H1 (cell line): ENCODE results near the gene MRPS35. TPM values are rescaled to one million over a fixed set of nuclear protein-coding genes. Genes with fewer than 3 reads are reported as not detected.

ENCODE experiments used
- CTCF ChIA-PET: fragments of 300-600 bp; sonication (Branson Sonifier 250); formaldehyde crosslinking; loops from one replicate; lab custom pipeline; 2021; ENCODE audit not compliant: partially characterized antibody; lab: Charles Lee
- POLR2A ChIA-PET: fragments of 300-600 bp; sonication (Branson Sonifier 250); formaldehyde crosslinking; loops from one replicate; lab custom pipeline; 2021; ENCODE audit warnings: inconsistent platforms; ENCODE audit not compliant: partially characterized antibody; lab: Charles Lee
- DNase-seq, 2 experiments: peaks; one replicate each; pipeline versions ENCODE4 v3.0.0 to v3.0.0-alpha.2; 2010 to 2022; ENCODE audit warnings: low spot score in 2 of 2, low read depth in 1 of 2, mixed read lengths in 1 of 2
- FAIRE-seq: peaks from 2 replicates; lab custom pipeline; 2011; peaks lifted over from hg19 to GRCh38; lab: Jason Lieb, UNC
- H2AFZ ChIP-seq: 2 replicates; pipeline ENCODE4 v1.8.1; 2012; ENCODE audit warnings: low read length, inconsistent platforms
- H2AK5ac ChIP-seq: 2 replicates; pipeline ENCODE4 v1.6.1; 2013; ENCODE audit warnings: low read depth, low read length
- H2BK120ac ChIP-seq: replicated peaks from 2 replicates; pipeline ENCODE3; 2013; ENCODE audit warnings: low read depth, low read length, inconsistent platforms
- H2BK12ac ChIP-seq: 2 replicates; pipeline ENCODE4 v1.6.1; 2013; ENCODE audit warnings: low read depth, low read length
- H2BK15ac ChIP-seq: 2 replicates; pipeline ENCODE4 v1.6.1; 2013; ENCODE audit warnings: low read length
- H2BK20ac ChIP-seq: 2 replicates; pipeline ENCODE4 v1.6.1; 2013; ENCODE audit warnings: low read length
- H2BK5ac ChIP-seq: 2 replicates; pipeline ENCODE4 v1.6.1; 2013; ENCODE audit warnings: low read depth, low read length
- H3K14ac ChIP-seq: 2 replicates; pipeline ENCODE4 v1.6.1; 2013; ENCODE audit warnings: inconsistent platforms; ENCODE audit not compliant: insufficient read length
- H3K18ac ChIP-seq: 2 replicates; pipeline ENCODE4 v1.6.1; 2013; ENCODE audit warnings: low read length; ENCODE audit errors: extremely low read depth
- H3K23ac ChIP-seq: 2 replicates; pipeline ENCODE4 v1.6.1; 2013; ENCODE audit warnings: inconsistent platforms; ENCODE audit not compliant: insufficient read length
- H3K23me2 ChIP-seq: 2 replicates; pipeline ENCODE4 v1.6.1; 2013; ENCODE audit warnings: low read depth, low read length
- H3K27ac ChIP-seq: 2 replicates; pipeline ENCODE4 v1.6.1; 2011; ENCODE audit warnings: low read depth, low read length, inconsistent platforms
- H3K27me3 ChIP-seq, 4 experiments: replicated peaks in 1 of 4; 1 replicate in 1 of 4; 2 replicates in 3 of 4; pipeline versions ENCODE4 v1.6.1 to v1.8.1; 2011 to 2013; ENCODE audit warnings: low read length in 3 of 4, mild to moderate bottlenecking in 3 of 4, inconsistent platforms in 2 of 4, mixed read lengths in 2 of 4, moderate library complexity in 1 of 4; ENCODE audit not compliant: control insufficient read depth in 3 of 4, insufficient read depth in 3 of 4; ENCODE audit errors: extremely low read depth in 1 of 4
- H3K36me3 ChIP-seq, 4 experiments: 2 replicates each; pipeline versions ENCODE4 v1.6.1 to v1.8.1; 2011 to 2013; ENCODE audit warnings: mild to moderate bottlenecking in 4 of 4, low read length in 3 of 4, moderate library complexity in 2 of 4, control low read depth in 1 of 4, inconsistent platforms in 1 of 4; ENCODE audit not compliant: insufficient read depth in 4 of 4, control insufficient read depth in 2 of 4
- H3K4ac ChIP-seq: replicated peaks from 2 replicates; pipeline ENCODE3; 2013; ENCODE audit warnings: low read length, low read depth, mixed read lengths, inconsistent platforms; ENCODE audit not compliant: insufficient read length
- H3K4me1 ChIP-seq, 4 experiments: replicated peaks in 1 of 4; 1 replicate in 1 of 4; 2 replicates in 3 of 4; pipeline versions ENCODE4 v1.6.1 to v1.8.1; 2011 to 2013; ENCODE audit warnings: low read length in 3 of 4, inconsistent platforms in 2 of 4, mixed read lengths in 1 of 4; ENCODE audit not compliant: insufficient read depth in 4 of 4, control insufficient read depth in 3 of 4
- H3K4me2 ChIP-seq, 2 experiments: 2 replicates each; pipeline versions ENCODE4 v1.6.1 to v1.8.1; 2011 to 2013; ENCODE audit warnings: low read depth in 2 of 2, low read length in 2 of 2, control low read depth in 1 of 2, inconsistent platforms in 1 of 2, mild to moderate bottlenecking in 1 of 2; ENCODE audit not compliant: insufficient read depth in 1 of 2
- H3K4me3 ChIP-seq, 4 experiments: fragments of 200-600, 300-600 bp in 1 of 4; sonication (generic), shearing (Covaris generic), sonication (Bioruptor Twin) in 1 of 4; 2 replicates each; pipeline versions ENCODE4 v1.5.1 to v1.8.1; 2011 to 2016; ENCODE audit warnings: low read length in 4 of 4, low read depth in 3 of 4, control low read depth in 2 of 4, inconsistent platforms in 2 of 4, mild to moderate bottlenecking in 2 of 4, mixed read lengths in 1 of 4, moderate library complexity in 1 of 4; ENCODE audit not compliant: insufficient read depth in 2 of 4; ENCODE audit errors: extremely low read depth in 1 of 4
- H3K56ac ChIP-seq: replicated peaks from 2 replicates; pipeline ENCODE3; 2013; ENCODE audit warnings: low read depth, mild to moderate bottlenecking, mixed read lengths, low read length, inconsistent platforms; ENCODE audit not compliant: insufficient read length
- H3K79me1 ChIP-seq: 2 replicates; pipeline ENCODE4 v1.6.1; 2013; ENCODE audit warnings: low read depth, low read length, control low read depth
- H3K79me2 ChIP-seq, 2 experiments: 2 replicates each; pipeline versions ENCODE4 v1.6.1 to v1.8.1; 2012 to 2013; ENCODE audit warnings: low read length in 2 of 2, mild to moderate bottlenecking in 2 of 2, inconsistent platforms in 1 of 2; ENCODE audit not compliant: insufficient read depth in 2 of 2, control insufficient read depth in 1 of 2
- H3K9ac ChIP-seq, 4 experiments: replicated peaks in 1 of 4; 1 replicate in 1 of 4; 2 replicates in 3 of 4; pipeline versions ENCODE4 v1.6.1 to v1.8.1; 2011 to 2013; ENCODE audit warnings: low read depth in 3 of 4, low read length in 3 of 4, control low read depth in 2 of 4, mild to moderate bottlenecking in 2 of 4, moderate library complexity in 2 of 4, inconsistent platforms in 1 of 4; ENCODE audit errors: extremely low read depth in 1 of 4
- H3K9me3 ChIP-seq, 2 experiments: 2 replicates each; pipeline versions ENCODE4 v1.6.1 to v1.8.1; 2012 to 2013; ENCODE audit warnings: mild to moderate bottlenecking in 2 of 2, moderate library complexity in 2 of 2, control low read depth in 1 of 2, inconsistent platforms in 1 of 2, low read depth in 1 of 2, low read length in 1 of 2, mixed read lengths in 1 of 2; ENCODE audit not compliant: insufficient read depth in 2 of 2
- H4K20me1 ChIP-seq, 2 experiments: replicated peaks in 1 of 2; 2 replicates each; pipeline versions ENCODE3 to v1.8.1; 2011 to 2013; ENCODE audit warnings: inconsistent platforms in 2 of 2, low read length in 2 of 2, mild to moderate bottlenecking in 1 of 2; ENCODE audit not compliant: insufficient read depth in 2 of 2, control insufficient read depth in 1 of 2
- H4K5ac ChIP-seq: 2 replicates; pipeline ENCODE4 v1.6.1; 2013; ENCODE audit warnings: low read length, low read depth, mixed read lengths, inconsistent platforms; ENCODE audit not compliant: insufficient read length
- H4K8ac ChIP-seq: 2 replicates; pipeline ENCODE4 v1.8.0; 2013; ENCODE audit warnings: mild to moderate bottlenecking, moderate library complexity, low read length, inconsistent platforms; ENCODE audit not compliant: insufficient read depth; ENCODE audit errors: extremely low read depth
- H4K91ac ChIP-seq: replicated peaks from 2 replicates; pipeline ENCODE3; 2013; ENCODE audit warnings: low read length, mixed read lengths, inconsistent platforms; ENCODE audit not compliant: insufficient read length
- ASH2L ChIP-seq: fragments of 200-600, 300-600 bp; sonication (generic); IDR thresholded peaks from one replicate; pipeline ENCODE4 v1.7.1; 2017; ENCODE audit warnings: low read length
- ATF3 ChIP-seq: IDR thresholded peaks from 2 replicates; pipeline ENCODE4 v1.6.1; 2011; ENCODE audit warnings: low read depth, mild to moderate bottlenecking, low read length; ENCODE audit not compliant: insufficient read depth
- E2F6 ChIP-seq: IDR thresholded peaks from 2 replicates; pipeline ENCODE4 v1.6.1; 2012; ENCODE audit warnings: inconsistent platforms
- HDAC2 ChIP-seq, 2 experiments: fragments of 300-600 bp in 1 of 2; sonication (generic) in 1 of 2; IDR thresholded peaks; 2 replicates each; pipeline ENCODE4 v1.6.1; 2011 to 2012; ENCODE audit warnings: low read depth in 2 of 2, low read length in 2 of 2, mild to moderate bottlenecking in 2 of 2, moderate library complexity in 2 of 2, borderline replicate concordance in 1 of 2, inconsistent platforms in 1 of 2
- JUN ChIP-seq: IDR thresholded peaks from 2 replicates; pipeline ENCODE4 v1.6.1; 2011; ENCODE audit warnings: low read depth, mild to moderate bottlenecking, improper control_type of control experiment, low read length
- KDM4A ChIP-seq: IDR thresholded peaks from one replicate; pipeline ENCODE4 v1.7.1; 2012; ENCODE audit warnings: low read depth, mild to moderate bottlenecking, moderate library complexity, low read length, inconsistent platforms; ENCODE audit not compliant: severe bottlenecking
- MAX ChIP-seq: IDR thresholded peaks from 2 replicates; pipeline ENCODE4 v1.6.1; 2012; ENCODE audit warnings: inconsistent platforms
- POLR2A ChIP-seq, 2 experiments: IDR thresholded peaks; 1 replicate in 1 of 2; 2 replicates in 1 of 2; pipeline ENCODE4 v1.6.1; 2011; ENCODE audit warnings: low read depth in 2 of 2, low read length in 2 of 2, mild to moderate bottlenecking in 2 of 2; ENCODE audit errors: control extremely low read depth in 1 of 2
- RAD21 ChIP-seq, 2 experiments: IDR thresholded peaks in 1 of 2; conservative IDR thresholded peaks in 1 of 2; 2 replicates each; pipeline ENCODE4 v1.6.1; 2011; ENCODE audit warnings: low read depth in 2 of 2, low read length in 2 of 2, improper control_type of control experiment in 1 of 2, inconsistent platforms in 1 of 2, mild to moderate bottlenecking in 1 of 2, moderate library complexity in 1 of 2
- RNF2 ChIP-seq: fragments of 200-900, 300-1000 bp; sonication (generic); IDR thresholded peaks from 2 replicates; pipeline ENCODE4 v1.7.1; 2016; ENCODE audit warnings: borderline replicate concordance, low read depth, mild to moderate bottlenecking, antibody characterized with exemption, low read length; ENCODE audit not compliant: poor library complexity, severe bottlenecking; ENCODE audit errors: missing control alignments
- SAP30 ChIP-seq: fragments of 300-600 bp; sonication (generic); IDR thresholded peaks from 2 replicates; pipeline ENCODE4 v1.7.1; 2012; ENCODE audit warnings: low read length, moderate library complexity, mild to moderate bottlenecking, inconsistent platforms; ENCODE audit not compliant: insufficient read depth, insufficient replicate concordance
- SIX5 ChIP-seq: IDR thresholded peaks from 2 replicates; pipeline ENCODE4 v1.6.1; 2011; ENCODE audit warnings: mild to moderate bottlenecking, low read depth, low read length
- WGBS, 2 experiments: shearing (Covaris generic) in 1 of 2; methylation state at CpG; one replicate each; pipeline versions ENCODE4 v1.1.6 to v1.1.7; 2013 to 2015; ENCODE audit warnings: low lambda C conversion rate in 2 of 2, mixed read lengths in 2 of 2, inconsistent platforms in 1 of 2, low coverage in 1 of 2, missing lambda C conversion rate in 1 of 2; ENCODE audit not compliant: insufficient replicate concordance in 2 of 2, insufficient coverage in 1 of 2, insufficient read length in 1 of 2; ENCODE audit errors: extremely low coverage in 1 of 2, missing lambda C conversion rate in 1 of 2; 5-methylcytosine and 5-hydroxymethylcytosine counted together
- polyA plus RNA-seq, 7 experiments: library from polyadenylated mRNA; depleted of rRNA in 3 of 7; stranded (reverse) in 5 of 7; unstranded in 2 of 7; fragments of >200 nt in 5 of 7; fragments of 200-250 nt in 2 of 7; gene quantifications; 1 replicate in 5 of 7; 2 replicates in 1 of 7; 4 replicates in 1 of 7; pipeline versions ENCODE4 v1.2.1 to v1.2.3, GENCODE V29; 2011 to 2013; ENCODE audit warnings: missing spikeins in 2 of 7, mixed read lengths in 2 of 7
- total RNA-seq: library from RNA; stranded (reverse); fragmentation: NEBNext Ultra II Directional; extraction: Animal tissue kit (Norgen Biotek cat#: 25700); gene quantifications from 2 replicates; pipeline ENCODE4 v1.2.1, GENCODE V29; 2021

Gene MRPS35
- total and polyA plus RNA-seq, 2 of the 8 experiments (the other 6 are each of a cell fraction or from before 2014, with no cell fraction given): 26.8 to 47.9 TPM

GRCh38 chr12:27672643-27673042 lies 38.0 kb upstream of the MRPS35 start:
- FAIRE-seq: no peak
- TF ChIP-seq RNF2 (no peak), JUN (no peak), SIX5 (no peak), POLR2A (IDR thresholded peaks at IDR 0.05; ENCODE audit: control extremely low read depth in 1 of 2, low read depth in 2 of 2, low read length in 2 of 2) (no peak), KDM4A (no peak), SAP30 (no peak), RAD21 (IDR thresholded peaks at IDR 0.05 in 1 of 2, conservative IDR thresholded peaks at IDR 0.05 in 1 of 2; ENCODE audit: low read depth in 2 of 2, low read length in 2 of 2) (no peak), ASH2L (no peak), ATF3 (no peak), MAX (no peak), E2F6 (no peak), HDAC2 (IDR thresholded peaks at IDR 0.05; ENCODE audit: borderline replicate concordance in 1 of 2, low read depth in 2 of 2, low read length in 2 of 2) (no peak)

More at GRCh38 chr12:27672643-27673042, 38.0 kb upstream of the MRPS35 start:
- no peak overlapping the region for H3K14ac ChIP-seq
- H4K20me1 ChIP-seq: no peaks in the 10 kb centered on the region
- H3K4me2 ChIP-seq: no peak overlapping the region
- H3K9ac ChIP-seq: no peak overlapping the region
- no peak overlapping the region for H3K23ac ChIP-seq
- H3K9me3 ChIP-seq: no peaks in the 10 kb centered on the region
- no peak overlapping the region for H4K5ac ChIP-seq
- no peak overlapping the region for H2BK12ac ChIP-seq
- no peak overlapping the region for H2BK20ac ChIP-seq
- no peak overlapping the region for H3K4me3 ChIP-seq
- H3K56ac ChIP-seq: no peak overlapping the region
- no peak overlapping the region for H4K8ac ChIP-seq
- no peak overlapping the region for H2AK5ac ChIP-seq
- H3K4me1 ChIP-seq: no peaks in the 10 kb centered on the region
- POLR2A ChIA-PET: no interaction called here
- no peak overlapping the region for H2BK5ac ChIP-seq
- no peaks in the 10 kb centered on the region for H3K79me2 ChIP-seq
- no peak for DNase-seq
- no peak overlapping the region for H4K91ac ChIP-seq
- 0 out of 8 replicates have a peak, but pooled peaks cover 0 to under 1% (median 0%) of the 10 kb centered on the region in 4 experiments for H3K36me3 ChIP-seq
- no peaks in the 10 kb centered on the region for H3K79me1 ChIP-seq
- CTCF ChIA-PET: no interaction called here
- no peak overlapping the region for H2BK120ac ChIP-seq
- H2BK15ac ChIP-seq: no peak overlapping the region
- no peak overlapping the region for H3K27ac ChIP-seq
- no peaks in the 10 kb centered on the region for H3K27me3 ChIP-seq
- H3K23me2 ChIP-seq: no peaks in the 10 kb centered on the region
- H3K18ac ChIP-seq: no peak overlapping the region
- H2AFZ ChIP-seq: no peak overlapping the region
- 84% methylated on average over 1 of the region's 1 CpG; no CpG with 5 or more reads in 1 of the 2 experiments for WGBS, 2 experiments
- H3K4ac ChIP-seq: no peak overlapping the region
